Peyer's patch (tissue), 4 donors: Measurements from ENCODE around the gene MRM1.

ENCODE experiments used
- CTCF ChIP-seq, 6 experiments: fragments of 450-650 bp in 4 of 6; fragments of 200-600 bp in 2 of 6; sonication (generic) in 1 of 6; IDR thresholded peaks; one replicate each; pipeline ENCODE4 v1.5.1; 2017 to 2019; ENCODE audit warnings: antibody characterized with exemption in 6 of 6, mild to moderate bottlenecking in 3 of 6, moderate library complexity in 1 of 6
- POLR2A ChIP-seq, 2 donors: fragments of 450-650 bp; IDR thresholded peaks; one replicate each; pipeline ENCODE4 v1.5.1; 2017; ENCODE audit warnings: antibody characterized with exemption in 2 of 2, mild to moderate bottlenecking in 2 of 2, moderate library complexity in 2 of 2

GRCh38 chr17:36597226-36597625 is 4.2 kb upstream of the MRM1 start:
- TF ChIP-seq CTCF (IDR thresholded peaks at IDR 0.05) (no peak), POLR2A (IDR thresholded peaks at IDR 0.05) (peak; percentile 29 to 81)
